GM23338 (cell line): ENCODE results near the gene ATP10B.

ENCODE experiments used
- CREB1 ChIP-seq: fragments of 250-450 bp; sonication (Bioruptor Pico); IDR thresholded peaks from 2 replicates; pipeline ENCODE4 v1.5.0; 2020; ENCODE audit warnings: low read depth, mild to moderate bottlenecking, moderate library complexity
- CTCF ChIP-seq, 2 experiments: fragments of 200-600 bp in 1 of 2; sonication (generic) in 1 of 2; conservative IDR thresholded peaks; 2 replicates each; pipeline versions ENCODE4 v1.5.1 to v1.6.1; 2016 to 2017; ENCODE audit warnings: antibody characterized with exemption in 2 of 2, low read depth in 2 of 2, mild to moderate bottlenecking in 2 of 2, moderate library complexity in 1 of 2
- ETS1 ChIP-seq: IDR thresholded peaks from 2 replicates; pipeline ENCODE4 v1.6.1; 2016; ENCODE audit warnings: antibody characterized with exemption
- EZH2 ChIP-seq: fragments of 200-600 bp; sonication (generic); IDR thresholded peaks from one replicate; pipeline ENCODE4 v1.8.0; 2017; ENCODE audit warnings: antibody characterized with exemption, mild to moderate bottlenecking, low read depth; ENCODE audit not compliant: unreplicated experiment
- EZH2phosphoT487 ChIP-seq: fragments of 200-600 bp; sonication (generic); IDR thresholded peaks from one replicate; pipeline ENCODE4 v1.8.1; 2018; ENCODE audit warnings: antibody characterized with exemption; ENCODE audit not compliant: unreplicated experiment
- JUNB ChIP-seq: IDR thresholded peaks from one replicate; pipeline ENCODE4 v1.6.1; 2016; ENCODE audit warnings: antibody characterized with exemption; ENCODE audit not compliant: unreplicated experiment
- NANOG ChIP-seq: IDR thresholded peaks from 2 replicates; pipeline ENCODE4 v1.6.1; 2016; ENCODE audit warnings: antibody characterized with exemption, borderline replicate concordance
- POLR2AphosphoS5 ChIP-seq: IDR thresholded peaks from 2 replicates; pipeline ENCODE4 v1.6.1; 2016; ENCODE audit warnings: antibody characterized with exemption, low read depth
- ZNF114 ChIP-seq: fragments of 250-450 bp; sonication (Bioruptor Pico); IDR thresholded peaks from 2 replicates; pipeline ENCODE4 v1.5.0; 2020; ENCODE audit warnings: mild to moderate bottlenecking, moderate library complexity
- ZNF331 ChIP-seq: fragments of 250-450 bp; sonication (Bioruptor Pico); IDR thresholded peaks from 2 replicates; pipeline ENCODE4 v1.5.0; 2020; ENCODE audit warnings: low read depth, mild to moderate bottlenecking, moderate library complexity
- TF ChIP-seq, protein P1 (sequence below): IDR thresholded peaks from one replicate; pipeline ENCODE4 v1.6.1; 2018; ENCODE audit warnings: antibody characterized with exemption; ENCODE audit not compliant: unreplicated experiment
- TF ChIP-seq, protein P2 (sequence below): fragments of 250-450 bp; sonication (Bioruptor Pico); IDR thresholded peaks from 2 replicates; pipeline ENCODE4 v1.5.0; 2020; ENCODE audit warnings: mild to moderate bottlenecking, moderate library complexity

- TF ChIP-seq NANOG (no peak), CTCF (conservative IDR thresholded peaks at IDR 0.05; ENCODE audit: low read depth in 2 of 2) (no peak), EZH2 (no peak), POLR2AphosphoS5 (no peak), EZH2phosphoT487 (no peak), CREB1 (CRISPR knock-in tag) (no peak), JUNB (no peak), ZNF331 (CRISPR knock-in tag) (no peak), ETS1 (no peak), ZNF114 (CRISPR knock-in tag) (no peak)
- TF ChIP-seq, protein P1, sequence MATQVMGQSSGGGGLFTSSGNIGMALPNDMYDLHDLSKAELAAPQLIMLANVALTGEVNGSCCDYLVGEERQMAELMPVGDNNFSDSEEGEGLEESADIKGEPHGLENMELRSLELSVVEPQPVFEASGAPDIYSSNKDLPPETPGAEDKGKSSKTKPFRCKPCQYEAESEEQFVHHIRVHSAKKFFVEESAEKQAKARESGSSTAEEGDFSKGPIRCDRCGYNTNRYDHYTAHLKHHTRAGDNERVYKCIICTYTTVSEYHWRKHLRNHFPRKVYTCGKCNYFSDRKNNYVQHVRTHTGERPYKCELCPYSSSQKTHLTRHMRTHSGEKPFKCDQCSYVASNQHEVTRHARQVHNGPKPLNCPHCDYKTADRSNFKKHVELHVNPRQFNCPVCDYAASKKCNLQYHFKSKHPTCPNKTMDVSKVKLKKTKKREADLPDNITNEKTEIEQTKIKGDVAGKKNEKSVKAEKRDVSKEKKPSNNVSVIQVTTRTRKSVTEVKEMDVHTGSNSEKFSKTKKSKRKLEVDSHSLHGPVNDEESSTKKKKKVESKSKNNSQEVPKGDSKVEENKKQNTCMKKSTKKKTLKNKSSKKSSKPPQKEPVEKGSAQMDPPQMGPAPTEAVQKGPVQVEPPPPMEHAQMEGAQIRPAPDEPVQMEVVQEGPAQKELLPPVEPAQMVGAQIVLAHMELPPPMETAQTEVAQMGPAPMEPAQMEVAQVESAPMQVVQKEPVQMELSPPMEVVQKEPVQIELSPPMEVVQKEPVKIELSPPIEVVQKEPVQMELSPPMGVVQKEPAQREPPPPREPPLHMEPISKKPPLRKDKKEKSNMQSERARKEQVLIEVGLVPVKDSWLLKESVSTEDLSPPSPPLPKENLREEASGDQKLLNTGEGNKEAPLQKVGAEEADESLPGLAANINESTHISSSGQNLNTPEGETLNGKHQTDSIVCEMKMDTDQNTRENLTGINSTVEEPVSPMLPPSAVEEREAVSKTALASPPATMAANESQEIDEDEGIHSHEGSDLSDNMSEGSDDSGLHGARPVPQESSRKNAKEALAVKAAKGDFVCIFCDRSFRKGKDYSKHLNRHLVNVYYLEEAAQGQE: no peak
- TF ChIP-seq, protein P2, sequence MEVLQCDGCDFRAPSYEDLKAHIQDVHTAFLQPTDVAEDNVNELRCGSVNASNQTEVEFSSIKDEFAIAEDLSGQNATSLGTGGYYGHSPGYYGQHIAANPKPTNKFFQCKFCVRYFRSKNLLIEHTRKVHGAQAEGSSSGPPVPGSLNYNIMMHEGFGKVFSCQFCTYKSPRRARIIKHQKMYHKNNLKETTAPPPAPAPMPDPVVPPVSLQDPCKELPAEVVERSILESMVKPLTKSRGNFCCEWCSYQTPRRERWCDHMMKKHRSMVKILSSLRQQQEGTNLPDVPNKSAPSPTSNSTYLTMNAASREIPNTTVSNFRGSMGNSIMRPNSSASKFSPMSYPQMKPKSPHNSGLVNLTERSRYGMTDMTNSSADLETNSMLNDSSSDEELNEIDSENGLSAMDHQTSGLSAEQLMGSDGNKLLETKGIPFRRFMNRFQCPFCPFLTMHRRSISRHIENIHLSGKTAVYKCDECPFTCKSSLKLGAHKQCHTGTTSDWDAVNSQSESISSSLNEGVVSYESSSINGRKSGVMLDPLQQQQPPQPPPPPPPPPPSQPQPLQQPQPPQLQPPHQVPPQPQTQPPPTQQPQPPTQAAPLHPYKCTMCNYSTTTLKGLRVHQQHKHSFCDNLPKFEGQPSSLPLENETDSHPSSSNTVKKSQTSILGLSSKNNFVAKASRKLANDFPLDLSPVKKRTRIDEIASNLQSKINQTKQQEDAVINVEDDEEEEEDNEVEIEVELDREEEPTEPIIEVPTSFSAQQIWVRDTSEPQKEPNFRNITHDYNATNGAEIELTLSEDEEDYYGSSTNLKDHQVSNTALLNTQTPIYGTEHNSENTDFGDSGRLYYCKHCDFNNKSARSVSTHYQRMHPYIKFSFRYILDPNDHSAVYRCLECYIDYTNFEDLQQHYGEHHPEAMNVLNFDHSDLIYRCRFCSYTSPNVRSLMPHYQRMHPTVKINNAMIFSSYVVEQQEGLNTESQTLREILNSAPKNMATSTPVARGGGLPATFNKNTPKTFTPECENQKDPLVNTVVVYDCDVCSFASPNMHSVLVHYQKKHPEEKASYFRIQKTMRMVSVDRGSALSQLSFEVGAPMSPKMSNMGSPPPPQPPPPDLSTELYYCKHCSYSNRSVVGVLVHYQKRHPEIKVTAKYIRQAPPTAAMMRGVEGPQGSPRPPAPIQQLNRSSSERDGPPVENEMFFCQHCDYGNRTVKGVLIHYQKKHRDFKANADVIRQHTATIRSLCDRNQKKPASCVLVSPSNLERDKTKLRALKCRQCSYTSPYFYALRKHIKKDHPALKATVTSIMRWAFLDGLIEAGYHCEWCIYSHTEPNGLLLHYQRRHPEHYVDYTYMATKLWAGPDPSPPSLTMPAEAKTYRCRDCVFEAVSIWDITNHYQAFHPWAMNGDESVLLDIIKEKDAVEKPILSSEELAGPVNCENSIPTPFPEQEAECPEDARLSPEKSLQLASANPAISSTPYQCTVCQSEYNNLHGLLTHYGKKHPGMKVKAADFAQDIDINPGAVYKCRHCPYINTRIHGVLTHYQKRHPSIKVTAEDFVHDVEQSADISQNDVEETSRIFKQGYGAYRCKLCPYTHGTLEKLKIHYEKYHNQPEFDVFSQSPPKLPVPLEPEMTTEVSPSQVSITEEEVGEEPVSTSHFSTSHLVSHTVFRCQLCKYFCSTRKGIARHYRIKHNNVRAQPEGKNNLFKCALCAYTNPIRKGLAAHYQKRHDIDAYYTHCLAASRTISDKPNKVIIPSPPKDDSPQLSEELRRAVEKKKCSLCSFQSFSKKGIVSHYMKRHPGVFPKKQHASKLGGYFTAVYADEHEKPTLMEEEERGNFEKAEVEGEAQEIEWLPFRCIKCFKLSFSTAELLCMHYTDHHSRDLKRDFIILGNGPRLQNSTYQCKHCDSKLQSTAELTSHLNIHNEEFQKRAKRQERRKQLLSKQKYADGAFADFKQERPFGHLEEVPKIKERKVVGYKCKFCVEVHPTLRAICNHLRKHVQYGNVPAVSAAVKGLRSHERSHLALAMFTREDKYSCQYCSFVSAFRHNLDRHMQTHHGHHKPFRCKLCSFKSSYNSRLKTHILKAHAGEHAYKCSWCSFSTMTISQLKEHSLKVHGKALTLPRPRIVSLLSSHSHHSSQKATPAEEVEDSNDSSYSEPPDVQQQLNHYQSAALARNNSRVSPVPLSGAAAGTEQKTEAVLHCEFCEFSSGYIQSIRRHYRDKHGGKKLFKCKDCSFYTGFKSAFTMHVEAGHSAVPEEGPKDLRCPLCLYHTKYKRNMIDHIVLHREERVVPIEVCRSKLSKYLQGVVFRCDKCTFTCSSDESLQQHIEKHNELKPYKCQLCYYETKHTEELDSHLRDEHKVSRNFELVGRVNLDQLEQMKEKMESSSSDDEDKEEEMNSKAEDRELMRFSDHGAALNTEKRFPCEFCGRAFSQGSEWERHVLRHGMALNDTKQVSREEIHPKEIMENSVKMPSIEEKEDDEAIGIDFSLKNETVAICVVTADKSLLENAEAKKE (CRISPR knock-in tag): no peak
Measured at GRCh38 chr5:160646033-160646432, 206.0 kb downstream of the ATP10B start.
